Stimulated activated CD8-positive, alpha-beta memory T cell treated with anti-CD3 and anti-CD28 coated beads, Interleukin-7, amount 100 ng/mL, for 1 hour (primary cell): Measurements from ENCODE around the gene VBP1.
"Not testable (repeated sequence)": the region's sequence is repeated elsewhere in the genome, so short reads cannot be mapped to it uniquely, and the experiment has no call there.

ENCODE experiments used
- DNase-seq, 2 donors: peaks; one replicate each; pipeline ENCODE4 v3.0.0-alpha.2; 2020; ENCODE audit warnings: low read depth in 2 of 2

Gene VBP1

DNA sequence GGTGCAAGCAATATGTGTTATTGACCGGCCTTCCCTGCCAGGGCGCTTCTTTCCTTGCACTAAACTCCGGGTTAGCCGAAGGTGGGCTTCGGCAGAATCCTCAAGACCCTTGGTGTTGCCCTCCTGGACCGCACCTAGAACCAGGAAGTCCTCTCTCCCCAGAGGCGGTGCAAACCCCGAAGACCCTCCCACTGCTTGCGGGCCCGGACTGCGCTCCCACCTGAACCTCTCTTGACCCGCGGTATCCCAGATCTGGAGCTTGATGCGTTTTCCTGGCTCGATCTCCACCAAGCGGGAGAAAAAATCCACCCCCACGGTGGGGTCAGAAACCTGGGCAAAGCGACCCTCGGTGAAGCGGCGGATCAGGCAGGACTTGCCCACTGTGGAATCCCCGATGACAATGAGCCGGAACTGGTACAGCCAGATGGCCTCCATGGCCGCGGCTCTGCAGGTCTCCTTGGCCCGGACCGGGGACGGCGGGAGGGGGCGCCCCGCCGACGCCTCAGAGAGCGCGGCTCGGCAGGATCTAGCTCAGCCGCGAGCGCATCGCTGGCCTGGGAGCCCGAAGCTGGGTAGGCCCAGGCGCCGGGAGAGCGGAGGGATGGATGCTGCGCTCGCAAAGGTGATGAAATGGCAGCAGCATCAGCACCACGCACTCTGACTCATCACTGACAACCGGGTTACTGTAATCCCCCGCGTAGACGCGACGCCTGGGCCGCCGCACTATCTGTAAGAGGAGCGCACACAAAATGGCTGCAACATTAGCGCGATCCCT lies 47.8 kb downstream of the VBP1 start, which contains the start of gene RAB39B:
Gene RAB39B, minus strand, starts transcription at position 638 of the 775 bp plus-strand sequence. Its CDS starts 203 bp downstream, at position 435.
- DNase-seq: peak; percentile 30 to 40

DNA sequence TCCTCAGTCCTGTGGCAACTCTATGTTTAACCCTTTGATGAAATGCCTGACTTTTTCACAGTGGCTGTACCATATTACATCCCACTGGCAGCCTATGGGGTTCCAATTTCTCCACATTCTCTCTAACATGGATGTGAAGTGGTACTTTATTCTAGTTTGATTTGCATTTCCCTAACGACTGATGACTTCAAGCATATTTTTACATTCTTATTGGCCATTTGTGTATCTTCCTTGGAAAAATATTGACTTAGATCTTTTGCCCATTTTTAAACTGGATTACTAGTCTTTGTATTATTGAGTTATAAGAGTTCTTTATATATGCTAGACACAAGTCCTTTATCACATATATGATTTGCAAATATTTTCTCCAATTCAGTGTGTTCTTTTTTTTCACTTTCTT lies 50.2 kb downstream of the VBP1 start:
- DNase-seq: no peak

GRCh38 chrX:155267995-155268394 lies 51.7 kb downstream of the VBP1 start:
- not testable (repeated sequence) for DNase-seq

GRCh38 chrX:155270969-155271368 lies 54.7 kb downstream of the VBP1 start:
- no peak for DNase-seq

DNA sequence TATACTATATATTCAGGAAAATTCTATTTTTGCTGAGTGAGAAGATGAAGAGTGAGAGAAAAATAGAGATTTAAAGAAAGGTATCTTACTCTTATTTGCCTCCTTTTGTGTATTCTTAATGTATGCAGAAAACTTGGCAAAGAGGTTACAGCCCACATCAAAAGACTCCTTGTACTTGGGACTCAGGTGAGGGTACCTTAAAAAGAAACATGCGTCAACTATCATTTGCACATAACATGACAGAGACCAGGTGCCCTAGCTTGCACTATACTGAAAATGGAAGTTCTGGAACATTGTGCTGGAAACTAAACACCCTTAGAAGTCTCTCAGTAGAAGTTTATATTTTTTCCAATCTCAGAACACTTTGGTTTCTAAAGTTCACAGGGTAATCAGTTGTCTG lies 63.6 kb downstream of the VBP1 start:
- no peak for DNase-seq
